NB4 (cell line): ENCODE results near the gene FAM107B.

Experiments
- CTCF ChIP-seq: IDR thresholded peaks from one replicate; pipeline ENCODE4 v1.5.1; 2012; ENCODE audit warnings: low read depth, low read length
- MAX ChIP-seq: IDR thresholded peaks from 2 replicates; pipeline ENCODE4 v1.6.1; 2011; ENCODE audit warnings: low read depth, low read length
- MYC ChIP-seq: IDR thresholded peaks from 2 replicates; pipeline ENCODE4 v1.6.1; 2011; ENCODE audit warnings: low read depth, low read length
- POLR2A ChIP-seq: IDR thresholded peaks from 2 replicates; pipeline ENCODE4 v1.6.1; 2011; ENCODE audit warnings: mild to moderate bottlenecking; ENCODE audit not compliant: insufficient read length; ENCODE audit errors: extremely low read depth

- TF ChIP-seq CTCF (no peak), POLR2A (no peak), MAX (no peak), MYC (no peak)
These were observed 156.0 kb downstream of the FAM107B start for GRCh38 chr10:14618674-14619073.
